ENCODE data around the gene SRP72.

DNA sequence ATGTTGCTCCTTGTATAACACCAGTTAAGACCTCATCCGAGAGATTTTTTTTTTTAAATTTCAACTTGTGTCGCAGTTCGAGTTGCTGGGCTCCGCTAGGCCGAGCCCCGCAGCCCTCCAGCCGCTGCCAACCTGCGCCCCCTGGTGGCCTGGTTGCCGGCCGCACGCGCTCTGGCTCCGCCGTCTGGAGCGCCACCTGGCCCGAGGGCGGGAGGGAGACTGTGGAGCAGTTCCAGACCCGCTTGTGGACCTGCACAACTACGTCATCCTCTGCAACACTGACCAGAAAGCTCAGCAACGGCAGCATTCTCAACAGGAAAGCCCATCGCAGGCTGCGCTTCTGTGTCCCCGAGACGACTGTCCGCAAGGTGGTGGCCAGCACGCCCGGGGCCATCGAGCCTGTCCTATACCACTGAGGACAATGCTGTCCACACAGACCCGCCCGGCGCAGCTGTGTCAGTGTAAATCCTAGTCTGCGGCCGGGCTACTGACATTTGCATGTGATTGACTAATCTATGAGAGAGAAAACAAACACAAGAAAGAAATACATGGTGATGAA, 77.2 kb downstream of the SRP72 start:
- TF ChIP-seq SP1 (IDR thresholded peaks at IDR 0.05) (no peak), NFRKB (IDR thresholded peaks at IDR 0.05) (no peak), BHLHE40 (IDR thresholded peaks at IDR 0.05; ENCODE audit: borderline replicate concordance) (no peak), FOXK2 (IDR thresholded peaks at IDR 0.05) (no peak), FOXM1 (IDR thresholded peaks at IDR 0.05; ENCODE audit: borderline replicate concordance) (no peak), ELF4 (IDR thresholded peaks at IDR 0.05) (no peak)

All from HEK293T (cell line).